SK-N-SH treated with all-trans-retinoic acid at 6 μM for 48 hours (cell line): ENCODE data around the gene MCCD1.

Experiments used
- ATAC-seq: fragments of 200-7000 bp; cut with Tn5 transposase; 3 replicates; pipeline ENCODE4 v1.9.1; 2020; ENCODE audit warnings: mild to moderate bottlenecking, moderate library complexity
- ARNTL ChIP-seq: fragments of 450-650 bp; formaldehyde crosslinking; IDR thresholded peaks from 2 replicates; pipeline ENCODE4 v1.5.0; 2020; ENCODE audit warnings: low read depth, mild to moderate bottlenecking, moderate library complexity, borderline replicate concordance
- BACH2 ChIP-seq: fragments of 250-450 bp; sonication (Bioruptor Pico); IDR thresholded peaks from 2 replicates; pipeline ENCODE4 v1.9.0; 2021; ENCODE audit warnings: mild to moderate bottlenecking, borderline replicate concordance
- ESRRG ChIP-seq: fragments of 250-450 bp; sonication (Bioruptor Pico); IDR thresholded peaks from 2 replicates; pipeline ENCODE4 v1.6.1; 2021; ENCODE audit warnings: mild to moderate bottlenecking
- GLIS3 ChIP-seq: fragments of 250-450 bp; sonication (Bioruptor Pico); IDR thresholded peaks from 2 replicates; pipeline ENCODE4 v1.5.0; 2020; ENCODE audit warnings: mild to moderate bottlenecking, moderate library complexity
- ISL1 ChIP-seq: fragments of 250-450 bp; sonication (Bioruptor Pico); IDR thresholded peaks from 2 replicates; pipeline ENCODE4 v2.1.2; 2022; ENCODE audit warnings: mild to moderate bottlenecking, moderate library complexity
- OSR1 ChIP-seq: fragments of 250-450 bp; sonication (Bioruptor Pico); IDR thresholded peaks from 2 replicates; pipeline ENCODE4 v1.8.0; 2022; ENCODE audit warnings: moderate library complexity, mild to moderate bottlenecking, inconsistent platforms
- PPARA ChIP-seq: fragments of 250-450 bp; sonication (Bioruptor Pico); IDR thresholded peaks from 2 replicates; pipeline ENCODE4 v1.5.0; 2020; ENCODE audit warnings: mild to moderate bottlenecking, borderline replicate concordance
- RARB ChIP-seq: fragments of 250-450 bp; sonication (Bioruptor Pico); IDR thresholded peaks from 2 replicates; pipeline ENCODE4 v1.8.0; 2021; ENCODE audit warnings: mild to moderate bottlenecking, moderate library complexity
- TCF4 ChIP-seq: fragments of 250-450 bp; sonication (Bioruptor Pico); IDR thresholded peaks from 2 replicates; pipeline ENCODE4 v1.8.0; 2021; ENCODE audit warnings: mild to moderate bottlenecking, moderate library complexity, borderline replicate concordance
- TOX ChIP-seq: fragments of 250-450 bp; sonication (Bioruptor Pico); IDR thresholded peaks from 2 replicates; pipeline ENCODE4 v1.8.0; 2021; ENCODE audit warnings: mild to moderate bottlenecking, moderate library complexity, borderline replicate concordance
- ZC3H10 ChIP-seq: fragments of 250-450 bp; sonication (Bioruptor Pico); IDR thresholded peaks from 2 replicates; pipeline ENCODE4 v1.5.1; 2021; ENCODE audit warnings: mild to moderate bottlenecking, moderate library complexity
- ZFP3 ChIP-seq: fragments of 250-450 bp; sonication (Bioruptor Pico); IDR thresholded peaks from 2 replicates; pipeline ENCODE4 v1.5.0; 2020; ENCODE audit warnings: mild to moderate bottlenecking, moderate library complexity
- ZFP30 ChIP-seq: fragments of 450-650 bp; formaldehyde crosslinking; IDR thresholded peaks from 2 replicates; pipeline ENCODE4 v1.5.0; 2022; ENCODE audit warnings: mild to moderate bottlenecking, moderate library complexity
- ZNF565 ChIP-seq: fragments of 450-650 bp; formaldehyde crosslinking; conservative IDR thresholded peaks from 2 replicates; pipeline ENCODE4 v1.5.0; 2020; ENCODE audit warnings: low read depth, mild to moderate bottlenecking, moderate library complexity
- ZNF70 ChIP-seq: fragments of 450-650 bp; formaldehyde crosslinking; IDR thresholded peaks from 2 replicates; pipeline ENCODE4 v1.5.0; 2020; ENCODE audit warnings: mild to moderate bottlenecking, moderate library complexity
- ZNF8 ChIP-seq: fragments of 450-650 bp; formaldehyde crosslinking; IDR thresholded peaks from 2 replicates; pipeline ENCODE4 v1.5.0; 2020; ENCODE audit warnings: mild to moderate bottlenecking, moderate library complexity
- TF ChIP-seq, protein P1 (sequence below): fragments of 250-450 bp; sonication (Bioruptor Pico); IDR thresholded peaks from 2 replicates; pipeline ENCODE4 v1.5.1; 2020; ENCODE audit warnings: low read depth, mild to moderate bottlenecking, moderate library complexity
- TF ChIP-seq, protein P2 (sequence below): fragments of 250-450 bp; sonication (Bioruptor Pico); IDR thresholded peaks from 2 replicates; pipeline ENCODE4 v1.5.1; 2021; ENCODE audit warnings: mild to moderate bottlenecking, moderate library complexity
- TF ChIP-seq, protein P3 (sequence below): fragments of 250-450 bp; sonication (Bioruptor Pico); IDR thresholded peaks from 2 replicates; pipeline ENCODE4 v1.8.0; 2020; ENCODE audit warnings: mild to moderate bottlenecking, moderate library complexity, borderline replicate concordance
- TF ChIP-seq, protein P4 (sequence below): fragments of 250-450 bp; sonication (Bioruptor Pico); IDR thresholded peaks from 2 replicates; pipeline ENCODE4 v1.8.0; 2021; ENCODE audit warnings: low read depth, mild to moderate bottlenecking, moderate library complexity, borderline replicate concordance

MCCD1 gene

DNA sequence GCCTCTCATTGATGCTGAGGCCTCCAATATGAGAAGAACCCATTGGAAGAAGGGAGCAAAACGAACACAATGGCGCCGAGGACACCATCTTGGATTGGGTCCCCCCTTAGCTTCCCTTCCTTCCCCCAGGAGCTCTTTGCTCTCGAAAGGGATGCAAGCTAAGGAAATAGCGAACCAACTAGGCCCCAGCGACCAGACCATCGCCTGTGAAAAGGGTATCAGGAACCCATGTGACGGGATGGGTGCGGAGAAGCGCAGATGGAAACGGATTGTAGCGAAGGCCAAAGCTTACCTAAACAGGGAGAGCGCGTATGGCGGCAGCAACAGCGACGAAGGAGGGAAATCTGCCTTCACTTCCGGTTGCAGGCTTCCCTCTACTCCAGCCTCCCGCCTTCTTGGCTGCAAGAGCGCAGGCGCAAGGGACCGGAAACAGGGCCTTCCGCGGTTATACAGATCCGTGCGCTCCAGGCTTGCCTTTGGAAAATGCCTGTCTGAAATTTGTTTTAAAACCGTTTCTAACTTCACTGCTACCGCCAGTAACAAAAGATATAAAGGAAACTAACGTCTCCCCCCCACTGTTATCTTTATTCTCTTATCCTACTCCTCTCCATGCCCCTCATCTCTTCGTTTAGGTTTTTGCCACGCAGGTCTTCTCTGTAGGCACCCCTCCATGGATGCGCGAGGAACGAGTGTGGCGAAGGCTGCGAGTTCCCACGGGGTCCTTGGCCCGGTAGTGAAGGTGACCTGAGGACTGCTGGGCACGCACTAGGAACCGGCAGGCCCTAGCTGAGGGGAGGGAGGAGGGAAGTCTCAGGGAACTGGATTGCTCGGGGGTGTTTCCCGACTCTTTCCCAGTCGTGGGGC, 13.1 kb downstream of the MCCD1 start, which contains the start of gene DDX39B:
TSS of gene DDX39B (minus strand) at position 346 of the 864 bp plus-strand sequence. CDS start 1,471 bp downstream, outside the sequence.
- peak; percentile 15; the same call in 1 of the 2 replicates for TF ChIP-seq ZFP3 (CRISPR knock-in tag)
- no peak for TF ChIP-seq RARB (CRISPR knock-in tag)
- no peak for TF ChIP-seq ZNF565 (CRISPR knock-in tag)
- TF ChIP-seq ZNF8 (CRISPR knock-in tag), result no peak
- TF ChIP-seq, protein P1, sequence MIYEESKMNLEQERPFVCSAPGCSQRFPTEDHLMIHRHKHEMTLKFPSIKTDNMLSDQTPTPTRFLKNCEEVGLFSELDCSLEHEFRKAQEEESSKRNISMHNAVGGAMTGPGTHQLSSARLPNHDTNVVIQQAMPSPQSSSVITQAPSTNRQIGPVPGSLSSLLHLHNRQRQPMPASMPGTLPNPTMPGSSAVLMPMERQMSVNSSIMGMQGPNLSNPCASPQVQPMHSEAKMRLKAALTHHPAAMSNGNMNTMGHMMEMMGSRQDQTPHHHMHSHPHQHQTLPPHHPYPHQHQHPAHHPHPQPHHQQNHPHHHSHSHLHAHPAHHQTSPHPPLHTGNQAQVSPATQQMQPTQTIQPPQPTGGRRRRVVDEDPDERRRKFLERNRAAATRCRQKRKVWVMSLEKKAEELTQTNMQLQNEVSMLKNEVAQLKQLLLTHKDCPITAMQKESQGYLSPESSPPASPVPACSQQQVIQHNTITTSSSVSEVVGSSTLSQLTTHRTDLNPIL (CRISPR knock-in tag), result no peak
- TF ChIP-seq, protein P2, sequence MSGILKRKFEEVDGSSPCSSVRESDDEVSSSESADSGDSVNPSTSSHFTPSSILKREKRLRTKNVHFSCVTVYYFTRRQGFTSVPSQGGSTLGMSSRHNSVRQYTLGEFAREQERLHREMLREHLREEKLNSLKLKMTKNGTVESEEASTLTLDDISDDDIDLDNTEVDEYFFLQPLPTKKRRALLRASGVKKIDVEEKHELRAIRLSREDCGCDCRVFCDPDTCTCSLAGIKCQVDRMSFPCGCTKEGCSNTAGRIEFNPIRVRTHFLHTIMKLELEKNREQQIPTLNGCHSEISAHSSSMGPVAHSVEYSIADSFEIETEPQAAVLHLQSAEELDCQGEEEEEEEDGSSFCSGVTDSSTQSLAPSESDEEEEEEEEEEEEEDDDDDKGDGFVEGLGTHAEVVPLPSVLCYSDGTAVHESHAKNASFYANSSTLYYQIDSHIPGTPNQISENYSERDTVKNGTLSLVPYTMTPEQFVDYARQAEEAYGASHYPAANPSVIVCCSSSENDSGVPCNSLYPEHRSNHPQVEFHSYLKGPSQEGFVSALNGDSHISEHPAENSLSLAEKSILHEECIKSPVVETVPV (CRISPR knock-in tag), result no peak

DNA sequence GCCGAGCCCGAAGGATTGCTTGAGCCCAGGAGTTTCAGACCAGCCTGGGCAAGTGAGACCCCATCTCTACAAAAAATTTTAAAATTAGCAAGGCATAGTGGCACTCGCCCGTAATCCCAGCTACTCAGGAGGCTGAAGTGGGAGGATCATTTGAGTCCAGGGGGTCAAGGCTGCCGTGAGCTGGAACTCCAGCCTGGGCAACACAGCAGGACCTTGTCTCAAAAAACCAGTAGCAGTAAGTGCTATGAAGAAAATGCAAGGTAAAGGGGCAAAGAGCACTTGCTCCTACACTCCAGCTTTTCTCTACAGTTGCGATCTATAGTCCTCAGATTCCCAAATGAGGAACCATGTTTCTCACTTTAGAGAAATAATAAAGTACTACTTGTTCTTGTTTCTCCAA, 14.9 kb downstream of the MCCD1 start:
- ATAC-seq, result no peak
- no peak for TF ChIP-seq BACH2 (CRISPR knock-in tag)
- TF ChIP-seq, protein P1 (CRISPR knock-in tag), result no peak
- TF ChIP-seq OSR1 (CRISPR knock-in tag), result no peak
- no peak for TF ChIP-seq PPARA (CRISPR knock-in tag)
- no peak for TF ChIP-seq ZFP30 (CRISPR knock-in tag)
- TF ChIP-seq, protein P3, sequence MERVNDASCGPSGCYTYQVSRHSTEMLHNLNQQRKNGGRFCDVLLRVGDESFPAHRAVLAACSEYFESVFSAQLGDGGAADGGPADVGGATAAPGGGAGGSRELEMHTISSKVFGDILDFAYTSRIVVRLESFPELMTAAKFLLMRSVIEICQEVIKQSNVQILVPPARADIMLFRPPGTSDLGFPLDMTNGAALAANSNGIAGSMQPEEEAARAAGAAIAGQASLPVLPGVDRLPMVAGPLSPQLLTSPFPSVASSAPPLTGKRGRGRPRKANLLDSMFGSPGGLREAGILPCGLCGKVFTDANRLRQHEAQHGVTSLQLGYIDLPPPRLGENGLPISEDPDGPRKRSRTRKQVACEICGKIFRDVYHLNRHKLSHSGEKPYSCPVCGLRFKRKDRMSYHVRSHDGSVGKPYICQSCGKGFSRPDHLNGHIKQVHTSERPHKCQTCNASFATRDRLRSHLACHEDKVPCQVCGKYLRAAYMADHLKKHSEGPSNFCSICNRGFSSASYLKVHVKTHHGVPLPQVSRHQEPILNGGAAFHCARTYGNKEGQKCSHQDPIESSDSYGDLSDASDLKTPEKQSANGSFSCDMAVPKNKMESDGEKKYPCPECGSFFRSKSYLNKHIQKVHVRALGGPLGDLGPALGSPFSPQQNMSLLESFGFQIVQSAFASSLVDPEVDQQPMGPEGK, result no peak
- no peak for TF ChIP-seq ZC3H10 (CRISPR knock-in tag)
- no peak for TF ChIP-seq ZNF8 (CRISPR knock-in tag)
- no peak for TF ChIP-seq TOX (CRISPR knock-in tag)
- TF ChIP-seq ARNTL, result no peak
- TF ChIP-seq ISL1 (CRISPR knock-in tag), result no peak
- TF ChIP-seq TCF4, result no peak
- TF ChIP-seq ZNF70 (CRISPR knock-in tag), result no peak
- TF ChIP-seq ZNF565 (CRISPR knock-in tag), result no peak
- TF ChIP-seq RARB (CRISPR knock-in tag), result no peak
- TF ChIP-seq, protein P4, sequence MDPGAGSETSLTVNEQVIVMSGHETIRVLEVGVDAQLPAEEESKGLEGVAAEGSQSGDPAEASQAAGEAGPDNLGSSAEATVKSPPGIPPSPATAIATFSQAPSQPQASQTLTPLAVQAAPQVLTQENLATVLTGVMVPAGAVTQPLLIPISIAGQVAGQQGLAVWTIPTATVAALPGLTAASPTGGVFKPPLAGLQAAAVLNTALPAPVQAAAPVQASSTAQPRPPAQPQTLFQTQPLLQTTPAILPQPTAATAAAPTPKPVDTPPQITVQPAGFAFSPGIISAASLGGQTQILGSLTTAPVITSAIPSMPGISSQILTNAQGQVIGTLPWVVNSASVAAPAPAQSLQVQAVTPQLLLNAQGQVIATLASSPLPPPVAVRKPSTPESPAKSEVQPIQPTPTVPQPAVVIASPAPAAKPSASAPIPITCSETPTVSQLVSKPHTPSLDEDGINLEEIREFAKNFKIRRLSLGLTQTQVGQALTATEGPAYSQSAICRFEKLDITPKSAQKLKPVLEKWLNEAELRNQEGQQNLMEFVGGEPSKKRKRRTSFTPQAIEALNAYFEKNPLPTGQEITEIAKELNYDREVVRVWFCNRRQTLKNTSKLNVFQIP (CRISPR knock-in tag), result no peak
- no peak for TF ChIP-seq GLIS3
- no peak for TF ChIP-seq ESRRG

More for the DNA sequence above, 13.1 kb downstream of the MCCD1 start, which contains the start of gene DDX39B:
- peak; percentile 84 for ATAC-seq

DNA sequence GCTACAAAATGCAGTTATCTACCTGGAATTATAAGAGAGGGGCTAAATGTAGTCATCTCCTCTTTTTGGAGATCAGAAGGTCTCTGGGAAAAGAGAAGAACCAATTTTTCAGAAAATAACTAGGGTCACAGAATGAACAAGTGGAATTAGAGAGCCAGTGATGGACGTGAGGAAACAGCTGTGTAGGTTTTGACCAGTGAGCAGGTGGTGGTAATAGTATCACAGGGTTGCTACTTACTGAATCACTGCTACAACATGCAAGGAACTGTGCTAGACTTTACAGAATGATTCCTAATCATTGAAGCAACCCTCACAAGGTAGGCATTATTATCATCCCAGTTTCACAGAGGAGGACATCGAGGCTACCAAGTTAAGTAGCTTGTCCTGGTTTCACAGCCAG, 15.9 kb downstream of the MCCD1 start:
- no peak for ATAC-seq
- TF ChIP-seq ARNTL (no peak), ZNF70 (CRISPR knock-in tag) (no peak), ISL1 (CRISPR knock-in tag) (no peak), ZNF565 (CRISPR knock-in tag) (no peak), OSR1 (CRISPR knock-in tag) (no peak), ZFP30 (CRISPR knock-in tag) (no peak), ZC3H10 (CRISPR knock-in tag) (no peak), RARB (CRISPR knock-in tag) (no peak)
- TF ChIP-seq, protein P1 (CRISPR knock-in tag), result no peak
